ENCODE data around the gene CLSTN2.

DNA sequence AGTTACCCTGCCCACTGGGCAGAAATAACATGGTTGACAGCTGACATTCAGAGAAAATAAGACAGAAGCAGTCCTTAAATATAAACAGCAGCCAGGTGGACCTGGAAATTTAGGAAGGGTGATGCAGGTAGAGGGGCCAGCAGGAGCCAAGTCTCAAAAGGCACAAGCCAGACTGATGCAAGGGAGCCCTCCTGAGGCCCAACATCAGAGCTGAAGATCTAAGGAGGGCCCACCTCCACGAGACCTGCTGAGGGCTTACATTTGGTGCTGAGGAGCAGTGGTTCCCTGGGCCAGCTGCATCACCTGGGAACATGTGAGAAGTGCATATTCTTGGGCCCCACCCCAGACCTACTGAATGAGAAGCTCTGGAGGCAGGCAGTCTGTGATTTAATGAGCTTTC is 637.3 kb downstream of the CLSTN2 start:
- TF ChIP-seq FOXK2 (IDR thresholded peaks at IDR 0.05) (no peak), BHLHE40 (IDR thresholded peaks at IDR 0.05; ENCODE audit: borderline replicate concordance) (no peak), TARDBP (IDR thresholded peaks at IDR 0.05) (no peak)
- TF ChIP-seq, protein P1, sequence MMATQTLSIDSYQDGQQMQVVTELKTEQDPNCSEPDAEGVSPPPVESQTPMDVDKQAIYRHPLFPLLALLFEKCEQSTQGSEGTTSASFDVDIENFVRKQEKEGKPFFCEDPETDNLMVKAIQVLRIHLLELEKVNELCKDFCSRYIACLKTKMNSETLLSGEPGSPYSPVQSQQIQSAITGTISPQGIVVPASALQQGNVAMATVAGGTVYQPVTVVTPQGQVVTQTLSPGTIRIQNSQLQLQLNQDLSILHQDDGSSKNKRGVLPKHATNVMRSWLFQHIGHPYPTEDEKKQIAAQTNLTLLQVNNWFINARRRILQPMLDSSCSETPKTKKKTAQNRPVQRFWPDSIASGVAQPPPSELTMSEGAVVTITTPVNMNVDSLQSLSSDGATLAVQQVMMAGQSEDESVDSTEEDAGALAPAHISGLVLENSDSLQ (IDR thresholded peaks at IDR 0.05) = no peak

All from HEK293T (cell line).